Measurements from ENCODE around the gene NAPSA.

DNA sequence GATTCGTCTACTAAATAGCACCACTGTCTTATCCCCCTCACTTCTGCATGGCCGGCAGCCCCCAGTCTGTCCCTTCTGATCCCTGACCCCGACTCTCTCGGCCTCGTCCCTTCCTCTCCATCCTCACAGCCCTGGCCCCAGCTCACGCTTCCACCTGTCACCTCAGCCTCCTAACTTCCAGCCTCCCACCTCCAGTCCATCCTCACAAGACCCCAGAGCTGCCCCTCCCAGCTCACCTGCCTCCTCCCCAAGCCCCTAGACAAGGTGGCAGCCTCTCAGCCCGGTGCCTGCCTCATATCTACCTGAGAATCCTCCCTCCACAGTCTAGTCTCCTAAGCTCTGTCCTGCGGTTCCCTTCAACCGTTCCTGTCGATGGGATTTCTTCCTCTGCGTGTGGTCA is 46.3 kb downstream of the NAPSA start:
- TF ChIP-seq ESRRA (IDR thresholded peaks at IDR 0.05; ENCODE audit: borderline replicate concordance, low read depth): no peak
- TF ChIP-seq CBFB (CRISPR knock-in tag; IDR thresholded peaks at IDR 0.05): no peak
- no peak for TF ChIP-seq ZNF121 (CRISPR knock-in tag; conservative IDR thresholded peaks at IDR 0.05)
- TF ChIP-seq, protein P1, sequence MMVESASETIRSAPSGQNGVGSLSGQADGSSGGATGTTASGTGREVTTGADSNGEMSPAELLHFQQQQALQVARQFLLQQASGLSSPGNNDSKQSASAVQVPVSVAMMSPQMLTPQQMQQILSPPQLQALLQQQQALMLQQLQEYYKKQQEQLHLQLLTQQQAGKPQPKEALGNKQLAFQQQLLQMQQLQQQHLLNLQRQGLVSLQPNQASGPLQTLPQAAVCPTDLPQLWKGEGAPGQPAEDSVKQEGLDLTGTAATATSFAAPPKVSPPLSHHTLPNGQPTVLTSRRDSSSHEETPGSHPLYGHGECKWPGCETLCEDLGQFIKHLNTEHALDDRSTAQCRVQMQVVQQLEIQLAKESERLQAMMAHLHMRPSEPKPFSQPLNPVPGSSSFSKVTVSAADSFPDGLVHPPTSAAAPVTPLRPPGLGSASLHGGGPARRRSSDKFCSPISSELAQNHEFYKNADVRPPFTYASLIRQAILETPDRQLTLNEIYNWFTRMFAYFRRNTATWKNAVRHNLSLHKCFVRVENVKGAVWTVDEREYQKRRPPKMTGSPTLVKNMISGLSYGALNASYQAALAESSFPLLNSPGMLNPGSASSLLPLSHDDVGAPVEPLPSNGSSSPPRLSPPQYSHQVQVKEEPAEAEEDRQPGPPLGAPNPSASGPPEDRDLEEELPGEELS (CRISPR knock-in tag; IDR thresholded peaks at IDR 0.05; ENCODE audit: borderline replicate concordance): no peak
- TF ChIP-seq SMARCE1 (IDR thresholded peaks at IDR 0.05): no peak
- no peak for TF ChIP-seq CBX2 (IDR thresholded peaks at IDR 0.05; ENCODE audit: insufficient read depth, low read length, poor library complexity, severe bottlenecking)

All from K562 (cell line).